HG03095 (cell line): ENCODE data around the gene PAX9.
"Not testable (repeated sequence)": the region's sequence is repeated elsewhere in the genome, so short reads cannot be mapped to it uniquely, and the experiment has no call there.

Source experiments
- ATAC-seq: cut with Tn5 transposase; IDR thresholded peaks from one replicate; pipeline ENCODE4 v1.9.1; 2021; ENCODE audit warnings: moderate library complexity; ENCODE audit not compliant: unreplicated experiment

Gene PAX9

GRCh38 chr14:36672095-36672494 is 10.4 kb downstream of the PAX9 start:
- no peak for ATAC-seq

GRCh38 chr14:36674659-36675058 is 13.0 kb downstream of the PAX9 start:
- no peak for ATAC-seq

GRCh38 chr14:36675581-36675980 is 13.9 kb downstream of the PAX9 start:
- ATAC-seq = no peak

GRCh38 chr14:36676236-36676635 is 14.6 kb downstream of the PAX9 start:
- no peak for ATAC-seq

- no peak for ATAC-seq
These were observed 20.7 kb downstream of the PAX9 start for GRCh38 chr14:36682338-36682737.

- ATAC-seq = no peak
These were observed 21.5 kb downstream of the PAX9 start for GRCh38 chr14:36683083-36683724.

- no peak for ATAC-seq
These were observed 23.3 kb downstream of the PAX9 start for GRCh38 chr14:36684946-36685345.

- ATAC-seq = no peak
These were observed 28.8 kb downstream of the PAX9 start for GRCh38 chr14:36690311-36691040.

- not testable (repeated sequence) for ATAC-seq
These were observed 37.8 kb downstream of the PAX9 start for GRCh38 chr14:36699420-36699819.

- no peak for ATAC-seq
These were observed 39.0 kb downstream of the PAX9 start for GRCh38 chr14:36700651-36701050.

- ATAC-seq = no peak
These were observed 39.5 kb downstream of the PAX9 start for GRCh38 chr14:36701132-36701531.

GRCh38 chr14:36702474-36702873 is 40.8 kb downstream of the PAX9 start:
- no peak for ATAC-seq

- no peak for ATAC-seq
These were observed 45.9 kb downstream of the PAX9 start for GRCh38 chr14:36707570-36707969.

- ATAC-seq = no peak
These were observed 52.5 kb downstream of the PAX9 start for GRCh38 chr14:36713960-36714703.

- no peak for ATAC-seq
These were observed 55.0 kb downstream of the PAX9 start for GRCh38 chr14:36716614-36717184.

- ATAC-seq = no peak
These were observed 55.7 kb downstream of the PAX9 start for GRCh38 chr14:36717363-36717762.

- no peak for ATAC-seq
These were observed 56.6 kb downstream of the PAX9 start for GRCh38 chr14:36718216-36718615.

- ATAC-seq = no peak
These were observed 58.2 kb downstream of the PAX9 start for GRCh38 chr14:36719823-36720222.

GRCh38 chr14:36720657-36721056 is 59.0 kb downstream of the PAX9 start:
- no peak for ATAC-seq

- no peak for ATAC-seq
These were observed 60.2 kb downstream of the PAX9 start for GRCh38 chr14:36721877-36722276.

- ATAC-seq = no peak
These were observed 61.9 kb downstream of the PAX9 start for GRCh38 chr14:36723530-36723929.

- ATAC-seq = no peak
These were observed 62.5 kb downstream of the PAX9 start for GRCh38 chr14:36724162-36724561.
